Left colon (tissue), 2 donors: ENCODE data around the gene CLEC2D. TPM values are rescaled to one million over a fixed set of nuclear protein-coding genes. Genes with fewer than 3 reads are reported as not detected.
A peak's percentile ranks its signal among the peaks of the same experiment; 100 is the strongest.
"Not testable (repeated sequence)": the region's sequence is repeated elsewhere in the genome, so short reads cannot be mapped to it uniquely, and the experiment has no call there.

Experiments
- ATAC-seq: fragments of 200-7000 bp; cut with Tn5 transposase; one replicate; pipeline ENCODE4 v1.9.1; 2020; ENCODE audit warnings: mild to moderate bottlenecking, moderate library complexity
- DNase-seq, 2 donors: peaks; one replicate each; pipeline ENCODE4 v3.0.0-alpha.2; 2020
- intact Hi-C, 2 donors: fragments of 100-400 bp; cut with DNase I in 1 of 2; cut with micrococcal nuclease in 1 of 2; formaldehyde crosslinking; loops; one replicate each; pipeline versions ENCODE4 v1.11.2 to v1.14.0; 2022; cut with DNase I, micrococcal nuclease
- total RNA-seq, 2 donors: library from RNA; stranded (reverse); fragmentation: NEBNext Ultra II Directional; extraction: Animal tissue kit (Norgen Biotek cat#: 25700); gene quantifications; one replicate each; pipeline ENCODE4 v1.2.1, GENCODE V29; 2021
- donor health status: DM: no; HTN: no; CAD: no.
- donor health status: DM: yes; HTN: yes; CAD: no.

CLEC2D gene
- total RNA-seq, 2 donors from 2014 or later = 6.2 to 7.3 TPM

- intact Hi-C loops = not testable (repeated sequence)
- DNase-seq (peak in 1 of 2 donors; percentile 53), ATAC-seq (peak; percentile 23)
These were observed 70.0 kb downstream of the CLEC2D start for GRCh38 chr12:9739404-9740105.

- intact Hi-C loops = no loop called here
- peak; percentile 50 for ATAC-seq
These were observed 70.7 kb downstream of the CLEC2D start for GRCh38 chr12:9740106-9740750.

GRCh38 chr12:9741726-9742125, 72.2 kb downstream of the CLEC2D start:
- intact Hi-C loops = no loop called here
- ATAC-seq (peak; percentile 27), DNase-seq (no peak)

More at GRCh38 chr12:9740106-9740750, 70.7 kb downstream of the CLEC2D start:
- no peak for DNase-seq

- ATAC-seq = peak; percentile 67
- intact Hi-C loops = no loop called here
- peak in 1 of 2 donors; percentile 34 for DNase-seq
These were observed 73.1 kb downstream of the CLEC2D start for GRCh38 chr12:9742661-9743060.

- DNase-seq (no peak), ATAC-seq (no peak)
- intact Hi-C loops = loop anchor here (5.0 kb wide), 2 partner anchors 182 to 397 kb away; no protein-coding TSS in a partner anchor
These were observed 75.7 kb downstream of the CLEC2D start for GRCh38 chr12:9745199-9745598.

Other genes starting within 250 kb of the CLEC2D start
- 1 to 10 TPM in 1 of 2 donors, under 1 TPM in 1; 0.46 to 3.2 TPM for gene KLRB1, start 61.8 kb upstream of the CLEC2D start, total RNA-seq
- gene CLECL1, start 63.4 kb downstream of the CLEC2D start, total RNA-seq = under 1 TPM in 1 of 2 donors, not detected in 1; 0.27 TPM
- 1 to 10 TPM; 2.6 to 3.9 TPM for gene CD69, start 91.2 kb downstream of the CLEC2D start, total RNA-seq
- gene KLRF1, start 157.8 kb downstream of the CLEC2D start, total RNA-seq = under 1 TPM in 1 of 2 donors, not detected in 1; 0.31 TPM
- 1 to 10 TPM; 1.6 to 4.8 TPM for gene CLEC2B, start 199.6 kb downstream of the CLEC2D start, total RNA-seq
- gene KLRF2, start 211.8 kb downstream of the CLEC2D start, total RNA-seq = not detected